SW480 (cell line): ENCODE results near the gene TREML2.

Experiments
- DNase-seq: peaks from one replicate; pipeline ENCODE4 v3.0.0-alpha.2; 2016; ENCODE audit warnings: low spot score

Gene TREML2

GRCh38 chr6:41176189-41176588 lies 24.8 kb downstream of the TREML2 start:
- DNase-seq: no peak

DNA sequence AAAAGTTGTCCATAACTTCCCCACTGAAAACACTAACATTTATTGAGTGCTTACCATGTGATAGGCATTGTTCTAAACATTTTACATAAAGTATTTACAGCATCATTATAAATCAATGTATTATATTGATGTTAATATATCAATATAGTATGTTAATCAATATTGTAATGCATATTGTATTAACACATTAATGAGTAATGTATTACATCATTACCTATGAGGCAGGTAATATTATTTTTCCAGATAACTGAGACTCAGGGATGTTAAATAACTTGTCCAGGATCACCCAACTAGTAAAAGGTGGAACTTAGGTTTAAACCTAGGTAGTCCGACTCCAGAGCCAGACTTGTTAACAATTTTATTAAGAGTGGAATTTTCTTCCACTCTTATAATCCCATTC lies 25.9 kb downstream of the TREML2 start:
- DNase-seq: no peak

GRCh38 chr6:41174610-41175009 lies 26.3 kb downstream of the TREML2 start:
- DNase-seq: no peak

DNA sequence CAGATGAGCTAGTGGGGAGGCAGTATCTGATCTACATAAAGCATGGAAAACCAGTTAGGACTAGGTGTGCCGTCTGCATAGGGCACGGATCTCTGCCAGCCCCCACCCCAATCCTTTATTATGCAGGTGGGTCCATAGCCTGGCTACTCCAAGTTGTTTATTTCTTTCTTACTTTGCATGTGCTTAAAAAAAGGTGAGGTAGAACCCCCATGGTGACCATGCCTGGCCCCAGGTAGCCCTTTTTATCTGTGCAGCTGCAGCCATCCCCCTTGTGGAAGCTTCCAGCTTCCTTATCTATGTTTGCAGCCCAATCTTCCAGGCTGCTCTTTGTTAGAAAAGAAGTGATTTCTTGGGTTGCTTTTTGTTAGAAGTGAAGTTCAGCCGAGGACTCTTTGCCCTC lies 29.0 kb downstream of the TREML2 start:
- no peak for DNase-seq

DNA sequence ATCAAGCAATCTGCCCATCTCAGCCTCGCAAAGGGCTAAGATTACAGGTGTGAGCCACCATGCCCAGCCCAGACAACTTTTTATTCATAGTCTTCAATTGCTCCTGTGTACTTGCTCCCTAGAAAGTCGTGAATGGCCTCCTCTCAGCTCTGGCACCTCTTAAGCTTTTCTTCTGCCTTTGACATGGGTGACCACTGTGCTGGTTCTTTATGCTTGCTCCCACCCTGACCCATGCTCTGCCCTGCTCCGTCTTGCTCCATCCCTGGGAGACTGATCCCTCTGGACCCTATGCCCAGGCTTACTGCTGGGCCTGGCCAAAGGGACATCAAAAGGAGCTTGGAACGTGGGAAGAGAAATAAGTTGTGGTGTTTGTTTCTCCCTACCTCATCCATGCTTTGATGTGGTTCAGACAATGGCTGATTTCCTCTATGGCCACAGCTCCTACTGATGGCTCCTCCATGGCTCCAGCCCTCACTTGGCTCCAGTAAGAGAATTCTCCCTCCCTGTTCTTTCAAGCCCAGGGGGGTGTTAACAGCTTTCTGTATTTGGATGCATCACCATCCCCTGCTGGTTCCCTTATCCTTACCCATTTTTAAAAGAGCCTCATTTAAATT lies 30.3 kb downstream of the TREML2 start:
- DNase-seq: peak; percentile 88

GRCh38 chr6:41167173-41167963 lies 33.6 kb downstream of the TREML2 start:
- DNase-seq: no peak

DNA sequence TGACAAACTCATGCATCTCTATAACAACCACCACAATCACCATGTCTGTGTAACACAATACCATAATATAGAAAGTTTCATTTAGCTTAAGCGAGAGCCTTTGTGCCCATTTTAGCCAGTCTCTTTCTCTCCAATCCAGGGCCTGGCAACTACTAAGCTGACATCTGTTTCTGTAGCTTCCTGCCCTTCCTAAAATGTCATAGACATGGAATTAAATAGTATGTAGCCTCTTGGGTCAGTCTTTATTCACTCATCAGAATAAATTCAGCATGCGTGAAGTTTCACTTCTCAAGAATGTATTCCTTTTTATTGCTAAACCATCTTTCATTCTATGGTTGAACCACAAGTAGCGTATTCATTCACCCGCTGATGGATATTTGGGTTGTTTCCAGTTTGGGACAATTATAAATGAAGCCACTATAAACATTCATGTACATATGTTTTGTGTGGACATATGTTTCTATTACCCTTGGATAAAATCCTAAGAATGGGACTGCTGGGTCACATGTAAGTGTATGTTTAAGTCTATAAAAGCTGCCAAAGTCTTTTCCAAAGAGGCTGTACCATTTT lies 36.3 kb downstream of the TREML2 start:
- no peak for DNase-seq

DNA sequence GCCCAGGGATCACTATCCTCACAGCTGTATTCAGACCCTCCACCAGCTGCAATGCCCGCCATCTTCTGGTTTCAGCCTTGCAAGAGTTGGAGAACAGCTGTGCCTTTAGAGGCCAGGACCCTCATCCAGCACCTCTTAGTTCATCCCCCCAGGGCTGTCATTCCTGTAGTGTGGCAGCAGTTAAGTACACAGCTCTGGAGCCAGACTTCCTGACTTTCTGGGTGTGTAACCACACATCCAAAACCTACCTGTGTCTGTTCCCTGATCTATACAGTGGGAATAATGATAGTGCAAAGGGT lies 37.6 kb downstream of the TREML2 start:
- DNase-seq: no peak

- DNase-seq: no peak
Observed at GRCh38 chr6:41162687-41163418, 38.1 kb downstream of the TREML2 start, which contains the start of gene TREM2. TREM2 (minus strand) TSS chr6:41163116; CDS start chr6:41163082, 34 bp downstream.

DNA sequence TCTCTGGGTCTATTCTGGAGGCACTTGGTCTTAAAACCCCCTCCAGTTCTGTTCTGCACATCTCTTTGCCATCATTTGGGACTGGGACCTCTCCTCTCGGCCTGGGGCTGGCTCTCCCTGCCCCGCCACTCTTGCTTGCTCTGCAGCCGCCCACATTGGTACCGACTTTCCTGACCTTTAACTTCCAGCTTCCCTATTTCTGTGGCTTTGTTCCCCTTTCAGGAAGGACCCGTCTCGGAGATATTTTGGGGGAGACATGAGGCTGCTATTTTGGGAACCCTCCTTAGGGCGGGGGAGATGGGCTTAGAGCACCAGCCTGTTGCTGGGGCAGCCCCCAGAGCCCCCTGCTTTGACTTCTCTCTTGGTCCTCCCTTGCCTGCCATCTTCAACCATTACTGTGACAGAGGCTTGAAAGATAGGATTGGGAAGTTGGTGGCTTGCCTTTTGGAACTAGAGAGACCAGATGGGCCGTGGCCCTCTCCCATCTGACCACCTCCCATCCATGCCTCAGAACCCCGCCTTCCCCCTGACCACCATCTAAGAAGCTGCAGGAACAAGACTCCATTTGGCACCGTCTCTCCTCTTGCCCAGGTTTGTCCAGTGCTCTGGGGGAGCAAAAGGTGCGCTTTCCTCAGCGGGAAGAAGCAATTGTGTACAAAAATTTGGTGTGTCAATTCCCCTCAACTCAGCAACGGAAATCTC lies 38.9 kb downstream of the TREML2 start:
- no peak for DNase-seq

DNA sequence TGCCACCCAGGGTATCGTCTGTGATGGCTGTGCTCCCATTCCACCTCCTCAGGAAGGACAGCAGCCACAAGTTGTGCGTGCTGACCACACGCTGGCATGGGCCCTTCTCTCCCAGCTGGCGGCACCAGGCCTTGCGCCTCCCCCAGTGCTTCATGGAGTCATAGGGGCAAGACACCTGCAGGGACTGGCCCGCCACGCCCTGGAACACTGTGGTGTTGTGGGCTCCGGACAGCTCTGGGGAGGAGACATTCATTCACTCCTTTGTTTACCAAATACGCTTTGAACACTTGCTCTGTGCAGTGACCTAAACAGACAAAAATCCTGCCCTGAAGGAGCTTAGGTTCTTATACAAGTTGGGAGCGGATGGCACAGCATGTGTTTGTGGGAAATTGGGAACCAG lies 39.6 kb downstream of the TREML2 start:
- DNase-seq: no peak

DNA sequence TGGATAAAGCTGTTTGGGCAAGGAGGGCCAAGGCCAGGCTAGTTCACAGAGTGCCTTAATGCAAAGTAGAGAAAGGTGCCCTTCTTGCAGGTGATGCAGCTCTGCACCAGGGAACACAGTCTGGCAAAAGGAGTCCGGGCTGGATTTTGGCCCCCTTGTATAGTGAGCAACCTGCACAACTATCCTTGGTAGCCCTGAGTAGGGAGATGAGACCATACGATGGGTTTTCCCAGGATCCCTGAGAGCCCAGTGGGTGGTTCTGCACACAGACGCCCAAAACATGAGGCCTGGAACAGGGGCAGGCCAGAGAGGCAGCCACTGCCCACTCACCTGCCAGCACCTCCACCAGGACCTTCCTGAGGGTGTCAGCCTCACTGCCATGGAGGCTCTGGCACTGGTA lies 40.0 kb downstream of the TREML2 start:
- no peak for DNase-seq

- DNase-seq: no peak
Observed at GRCh38 chr6:41159415-41160082, 41.4 kb downstream of the TREML2 start.

GRCh38 chr6:41157323-41157722 lies 43.6 kb downstream of the TREML2 start:
- DNase-seq: no peak

GRCh38 chr6:41156771-41157170 lies 44.2 kb downstream of the TREML2 start:
- no peak for DNase-seq

GRCh38 chr6:41156001-41156400 lies 44.9 kb downstream of the TREML2 start:
- no peak for DNase-seq

- DNase-seq: no peak
Observed at GRCh38 chr6:41155132-41155805, 45.7 kb downstream of the TREML2 start.

DNA sequence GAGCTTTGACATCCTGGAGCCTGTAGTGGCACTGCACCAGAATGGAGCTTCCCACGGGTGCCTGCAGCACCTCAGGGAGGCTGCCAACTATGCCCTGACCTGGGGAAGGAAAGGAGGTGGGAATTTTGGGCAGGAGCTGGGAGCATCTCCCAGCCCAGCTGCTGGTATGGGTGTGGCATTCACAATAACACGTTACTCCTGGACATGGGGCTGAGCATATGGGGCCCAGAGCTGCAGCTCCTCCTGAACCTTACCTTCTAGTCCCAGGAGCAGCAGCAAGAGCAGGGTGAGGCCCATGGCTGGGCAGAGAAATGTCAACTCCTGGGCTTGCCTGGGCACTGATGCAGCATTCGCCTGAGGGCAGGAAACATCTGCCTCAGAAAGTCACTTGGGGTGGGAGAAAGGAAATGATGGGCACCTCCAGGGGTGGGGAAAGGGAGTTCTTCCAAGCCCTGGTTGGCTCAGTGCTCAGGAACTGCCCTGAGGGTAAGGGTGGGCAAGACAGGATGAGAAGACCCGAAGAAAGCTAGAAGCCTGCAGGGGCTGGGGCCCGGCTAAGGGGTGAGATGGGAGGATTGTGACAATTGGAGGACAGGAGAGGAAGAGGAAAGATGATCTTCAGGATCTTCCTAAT lies 46.8 kb downstream of the TREML2 start, which contains the start of gene TREML1:
Gene TREML1, minus strand, starts transcription at position 356 of the 634 bp plus-strand sequence. Its CDS starts 59 bp downstream, at position 297.
- DNase-seq: no peak

- no peak for DNase-seq
Observed at GRCh38 chr6:41153451-41153850, 47.5 kb downstream of the TREML2 start.

- no peak for DNase-seq
Observed at GRCh38 chr6:41150671-41151070, 50.3 kb downstream of the TREML2 start.
